AG09309 (cell line): ENCODE measurements around the gene TRIM4.

Experiments used
- DNase-seq: peaks from one replicate; pipeline ENCODE4 v3.0.0-alpha.2; 2010; ENCODE audit warnings: low read depth
- H3K4me3 ChIP-seq: 2 replicates; pipeline ENCODE4 v1.5.1; 2011; ENCODE audit warnings: mild to moderate bottlenecking, low read depth, low read length, moderate library complexity; ENCODE audit not compliant: control insufficient read depth
- CTCF ChIP-seq: IDR thresholded peaks from 2 replicates; pipeline ENCODE4 v1.5.1; 2011; ENCODE audit warnings: mild to moderate bottlenecking, low read depth, low read length, inconsistent platforms; ENCODE audit not compliant: insufficient read depth, control insufficient read depth; ENCODE audit errors: missing control alignments

The TRIM4 gene

GRCh38 chr7:99843808-99844207, 75.5 kb downstream of the TRIM4 start:
- H3K4me3 ChIP-seq = no peak overlapping the region
- no peak for TF ChIP-seq CTCF
- DNase-seq = no peak

- H3K4me3 ChIP-seq = no peak overlapping the region
- DNase-seq = no peak
- TF ChIP-seq CTCF = no peak
These were observed 76.4 kb downstream of the TRIM4 start for GRCh38 chr7:99842926-99843325.
